ENCODE data around the gene RFX6.

DNA sequence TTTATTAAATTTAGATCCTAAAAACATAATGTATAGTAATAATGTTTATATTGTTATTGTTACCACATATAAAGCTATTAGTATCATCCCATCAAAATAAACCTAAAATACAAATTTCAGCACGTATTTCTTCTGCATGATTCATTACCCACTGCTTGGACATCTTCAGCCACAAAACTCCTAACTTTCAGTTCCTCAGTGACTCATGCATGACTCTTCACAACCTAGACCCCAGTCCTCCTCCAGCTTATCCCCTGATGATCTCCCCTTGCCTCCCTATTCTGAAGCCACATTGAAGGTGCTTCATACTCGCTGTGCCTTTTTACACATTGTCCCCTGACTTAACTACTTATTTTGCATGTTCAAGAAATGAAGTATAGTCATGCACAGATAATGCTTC is 37.0 kb upstream of the RFX6 start:
- TF ChIP-seq, protein P1, sequence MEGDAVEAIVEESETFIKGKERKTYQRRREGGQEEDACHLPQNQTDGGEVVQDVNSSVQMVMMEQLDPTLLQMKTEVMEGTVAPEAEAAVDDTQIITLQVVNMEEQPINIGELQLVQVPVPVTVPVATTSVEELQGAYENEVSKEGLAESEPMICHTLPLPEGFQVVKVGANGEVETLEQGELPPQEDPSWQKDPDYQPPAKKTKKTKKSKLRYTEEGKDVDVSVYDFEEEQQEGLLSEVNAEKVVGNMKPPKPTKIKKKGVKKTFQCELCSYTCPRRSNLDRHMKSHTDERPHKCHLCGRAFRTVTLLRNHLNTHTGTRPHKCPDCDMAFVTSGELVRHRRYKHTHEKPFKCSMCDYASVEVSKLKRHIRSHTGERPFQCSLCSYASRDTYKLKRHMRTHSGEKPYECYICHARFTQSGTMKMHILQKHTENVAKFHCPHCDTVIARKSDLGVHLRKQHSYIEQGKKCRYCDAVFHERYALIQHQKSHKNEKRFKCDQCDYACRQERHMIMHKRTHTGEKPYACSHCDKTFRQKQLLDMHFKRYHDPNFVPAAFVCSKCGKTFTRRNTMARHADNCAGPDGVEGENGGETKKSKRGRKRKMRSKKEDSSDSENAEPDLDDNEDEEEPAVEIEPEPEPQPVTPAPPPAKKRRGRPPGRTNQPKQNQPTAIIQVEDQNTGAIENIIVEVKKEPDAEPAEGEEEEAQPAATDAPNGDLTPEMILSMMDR (IDR thresholded peaks at IDR 0.05 in 4 of 5, conservative IDR thresholded peaks at IDR 0.05 in 1 of 5) = no peak
- no peak for TF ChIP-seq POLR2A (IDR thresholded peaks at IDR 0.05)

Measured in gastrocnemius medialis (tissue), 4 donors.